HG02588 (cell line): ENCODE data around the gene ROR1.
"Not testable (repeated sequence)": the region's sequence is repeated elsewhere in the genome, so short reads cannot be mapped to it uniquely, and the experiment has no call there.

ENCODE experiments used
- ATAC-seq: cut with Tn5 transposase; IDR thresholded peaks from one replicate; pipeline ENCODE4 v1.9.1; 2021; ENCODE audit warnings: mild to moderate bottlenecking, moderate library complexity; ENCODE audit not compliant: unreplicated experiment

Gene ROR1

DNA sequence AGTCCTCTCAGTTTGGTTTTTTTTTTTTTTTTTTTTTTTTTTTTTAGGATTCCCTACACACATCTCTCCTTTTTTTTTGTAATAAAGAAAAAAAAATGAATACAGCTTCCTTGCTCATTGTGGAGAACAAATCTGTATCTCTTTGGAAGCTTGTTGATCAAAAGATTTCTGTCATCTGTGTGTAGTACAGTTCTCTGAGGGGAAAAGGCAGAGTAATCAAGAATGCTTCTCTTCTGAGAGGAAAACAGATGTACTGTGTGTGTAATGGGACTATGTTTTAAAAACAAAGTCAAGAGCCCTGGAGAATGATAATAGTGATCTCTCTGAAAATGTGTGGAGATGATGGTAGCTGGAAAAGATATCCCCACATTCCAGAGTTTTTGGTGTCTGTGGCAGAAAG lies 16.5 kb upstream of the ROR1 start:
- no peak for ATAC-seq

GRCh38 chr1:63758791-63759190 lies 15.0 kb upstream of the ROR1 start:
- ATAC-seq = no peak

DNA sequence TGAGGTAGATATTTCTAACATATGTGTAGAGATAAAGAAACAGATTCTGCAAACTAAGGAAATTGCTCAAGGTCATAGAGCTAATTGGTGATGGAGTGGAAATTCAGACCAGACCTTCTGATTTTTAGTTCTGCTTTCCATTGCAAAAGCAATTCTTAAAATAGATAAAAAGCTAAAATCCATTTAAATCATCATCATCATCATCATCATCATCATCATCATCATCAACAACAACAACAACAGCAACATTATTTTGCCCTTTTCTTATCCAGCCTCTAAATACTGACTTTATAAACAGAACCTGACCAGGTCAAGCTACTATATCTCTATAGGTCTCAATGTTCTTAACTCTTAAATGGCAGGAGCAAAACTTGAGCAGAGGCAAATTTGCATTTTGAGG lies 14.0 kb upstream of the ROR1 start:
- no peak for ATAC-seq

DNA sequence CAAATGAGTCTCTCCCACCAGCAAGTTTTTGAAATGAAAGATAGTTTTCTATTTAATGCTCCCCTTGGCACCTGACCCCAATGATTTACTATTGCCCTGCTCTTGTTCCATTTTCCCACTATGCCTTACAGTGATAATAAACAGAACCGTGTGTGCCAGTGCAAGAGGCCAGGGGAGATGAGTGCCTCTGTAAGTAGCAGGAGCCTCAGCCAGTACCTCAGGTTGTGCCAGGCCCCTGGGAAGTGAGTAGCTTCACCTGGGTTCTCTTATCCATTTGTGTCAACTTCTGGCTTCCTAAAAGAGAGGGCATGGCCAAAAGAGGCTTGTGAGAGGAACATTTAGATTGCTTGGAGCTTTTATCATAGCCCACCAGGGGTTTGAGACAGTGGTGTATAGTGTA lies 3.4 kb upstream of the ROR1 start:
- ATAC-seq = no peak

DNA sequence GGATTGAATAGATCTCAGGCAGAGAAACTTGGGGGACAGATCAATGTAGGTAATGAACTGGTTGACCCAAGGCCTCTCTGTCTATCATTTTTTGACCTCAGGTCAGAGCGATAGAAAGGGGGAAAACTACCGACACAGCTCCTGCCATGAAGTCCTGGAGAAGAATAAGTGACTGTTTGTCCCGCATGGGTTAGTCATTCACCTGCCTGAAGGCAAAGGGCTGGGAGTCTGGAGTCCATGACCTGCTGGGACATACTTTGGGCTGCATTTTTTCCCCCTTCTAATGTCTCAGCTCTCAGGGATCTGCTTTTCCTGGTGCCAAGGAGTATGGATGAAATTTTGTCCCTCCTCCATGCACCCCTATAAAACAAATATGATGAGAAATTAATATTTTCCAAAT lies 1.6 kb upstream of the ROR1 start:
- ATAC-seq = no peak

DNA sequence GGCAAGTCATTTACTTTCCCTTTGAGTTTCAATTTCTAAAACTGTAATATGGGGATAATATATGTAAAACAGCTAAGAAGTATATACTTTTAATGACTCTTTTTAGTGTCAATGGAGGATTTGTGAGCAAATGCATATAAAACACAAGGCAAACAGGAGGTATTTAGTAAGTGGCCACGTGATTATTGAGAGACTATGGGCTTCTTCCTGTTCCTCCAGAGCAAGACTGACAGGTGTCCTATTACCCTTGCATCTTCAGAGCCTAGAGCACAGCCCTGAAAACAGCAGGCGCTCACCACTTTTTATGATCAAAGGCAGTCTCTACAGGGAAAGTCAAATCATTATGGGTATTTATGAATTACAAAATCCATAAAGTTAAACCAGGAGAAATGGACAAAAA lies 941 bp upstream of the ROR1 start:
- ATAC-seq = no peak

- ATAC-seq = no peak
These were observed 362 bp upstream of the ROR1 start for GRCh38 chr1:63773496-63773814.

- ATAC-seq = no peak
These were observed 1.0 kb downstream of the ROR1 start for GRCh38 chr1:63774617-63775417.

DNA sequence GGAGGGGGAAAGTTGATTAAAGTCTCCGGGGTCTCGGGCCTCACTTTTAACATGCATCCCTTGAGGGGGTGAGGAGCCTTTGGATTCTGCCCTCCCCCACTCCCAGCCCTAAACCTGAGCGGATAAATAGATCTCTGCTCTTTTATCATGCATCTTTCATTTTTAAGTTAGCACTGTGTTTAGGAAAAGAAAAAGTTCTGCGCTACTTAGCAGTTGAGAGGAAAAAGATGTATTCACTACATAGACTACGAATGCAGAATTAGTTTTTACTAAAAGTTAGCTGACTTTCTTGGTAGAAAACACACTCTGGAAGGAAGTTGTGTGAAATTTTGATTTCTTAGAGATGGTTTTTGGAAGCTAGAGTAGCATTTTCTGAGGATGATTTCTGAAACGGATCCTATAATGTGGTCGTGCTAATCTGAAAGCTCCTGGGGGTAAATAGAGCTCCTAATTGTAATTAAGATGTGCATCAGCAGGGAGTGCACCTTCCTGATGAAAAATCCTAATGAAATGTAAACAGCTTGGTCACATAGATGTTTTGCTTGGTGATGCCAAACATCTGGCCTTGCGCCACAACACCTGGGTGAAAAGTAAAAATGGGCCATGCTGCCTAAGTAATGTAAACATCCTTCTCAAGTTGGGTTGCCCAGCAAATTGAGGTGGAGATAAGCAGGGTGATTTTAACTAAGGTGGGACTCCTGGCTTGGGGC lies 1.8 kb downstream of the ROR1 start:
- no peak for ATAC-seq

DNA sequence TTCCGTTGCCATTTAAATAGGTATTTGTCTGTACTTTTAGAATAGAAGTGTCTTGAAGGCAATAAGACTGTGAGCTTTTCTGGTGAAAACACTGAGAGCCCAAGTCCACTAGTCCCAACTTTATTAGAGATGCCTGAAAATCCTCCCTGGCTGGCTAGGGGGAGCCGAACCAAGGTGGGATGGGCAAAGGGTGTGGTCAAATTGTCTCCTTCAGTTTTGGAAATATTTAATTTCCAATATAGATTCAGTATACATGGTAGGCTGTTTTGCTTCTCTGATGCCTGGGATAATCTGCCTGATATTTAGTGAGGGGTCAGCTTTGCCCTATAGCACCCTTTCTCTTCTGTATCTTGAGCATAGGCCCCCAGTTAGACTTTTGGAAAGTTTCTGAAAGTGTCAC lies 3.5 kb downstream of the ROR1 start:
- no peak for ATAC-seq

GRCh38 chr1:63777965-63778880 lies 4.4 kb downstream of the ROR1 start:
- no peak for ATAC-seq

GRCh38 chr1:63779338-63780211 lies 5.8 kb downstream of the ROR1 start:
- no peak for ATAC-seq

DNA sequence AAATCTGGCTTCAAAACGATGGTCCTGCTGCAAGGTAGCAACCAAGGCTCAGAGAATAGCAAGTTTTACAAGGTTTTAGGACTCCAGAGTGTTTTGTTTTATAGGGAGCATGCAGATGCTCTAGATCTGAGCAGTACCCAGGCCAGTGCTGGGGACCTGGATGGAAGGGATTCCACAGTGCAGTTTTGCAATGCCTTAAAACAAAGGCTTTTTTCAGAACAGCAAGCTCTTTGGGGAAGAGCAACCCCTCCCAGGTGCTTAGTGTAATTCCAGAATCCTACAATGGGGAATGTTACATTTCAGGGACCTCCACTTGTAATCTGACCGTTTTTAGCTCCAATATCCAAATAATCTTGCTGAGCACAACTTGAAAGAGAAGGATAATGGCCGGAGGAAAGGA lies 6.7 kb downstream of the ROR1 start:
- no peak for ATAC-seq

- no peak for ATAC-seq
These were observed 9.2 kb downstream of the ROR1 start for GRCh38 chr1:63782982-63783381.

DNA sequence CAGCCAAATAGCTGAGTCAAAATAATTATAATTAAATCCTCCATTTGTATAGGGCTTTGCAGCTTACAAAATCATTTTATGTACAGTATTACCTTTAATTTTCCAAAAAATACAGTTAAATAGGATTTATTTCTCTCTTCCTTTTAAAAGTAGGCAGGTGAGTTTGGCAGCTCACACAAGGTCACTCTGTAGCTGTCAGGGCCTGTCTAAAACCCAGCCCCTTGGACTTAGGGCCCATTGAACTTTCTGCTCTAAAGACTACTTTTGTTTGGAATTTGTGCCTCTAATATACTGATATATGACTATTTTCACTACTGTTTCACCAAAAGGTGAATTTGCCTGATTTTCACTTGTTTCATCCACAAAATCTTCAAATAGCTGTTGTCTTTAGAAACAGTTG lies 10.3 kb downstream of the ROR1 start:
- no peak for ATAC-seq

- no peak for ATAC-seq
These were observed 10.9 kb downstream of the ROR1 start for GRCh38 chr1:63784489-63785390.

GRCh38 chr1:63787270-63787669 lies 13.5 kb downstream of the ROR1 start:
- not testable (repeated sequence) for ATAC-seq

DNA sequence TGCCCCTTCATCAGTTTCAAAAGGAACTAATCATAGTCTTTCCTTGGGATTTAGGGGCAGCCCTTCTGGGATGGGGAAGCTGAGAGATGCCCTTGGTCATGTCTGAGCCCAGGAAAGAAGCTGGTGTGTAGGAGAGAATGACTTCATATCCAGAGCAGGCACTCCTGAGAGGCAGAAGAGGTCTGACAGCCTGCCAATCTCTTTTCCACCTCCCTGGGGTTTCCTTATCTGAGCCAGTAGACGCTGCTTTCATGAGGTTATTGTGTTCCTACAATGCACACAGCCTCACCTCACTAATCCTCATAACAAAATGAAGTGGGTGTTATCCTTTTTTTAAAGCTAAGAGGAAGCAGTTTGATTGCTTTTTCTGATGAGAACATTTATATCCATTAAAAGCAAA lies 14.1 kb downstream of the ROR1 start:
- no peak for ATAC-seq

GRCh38 chr1:63789856-63790605 lies 16.2 kb downstream of the ROR1 start:
- ATAC-seq = no peak
